ENCODE results near the gene DCTN5.

The DCTN5 gene

DNA sequence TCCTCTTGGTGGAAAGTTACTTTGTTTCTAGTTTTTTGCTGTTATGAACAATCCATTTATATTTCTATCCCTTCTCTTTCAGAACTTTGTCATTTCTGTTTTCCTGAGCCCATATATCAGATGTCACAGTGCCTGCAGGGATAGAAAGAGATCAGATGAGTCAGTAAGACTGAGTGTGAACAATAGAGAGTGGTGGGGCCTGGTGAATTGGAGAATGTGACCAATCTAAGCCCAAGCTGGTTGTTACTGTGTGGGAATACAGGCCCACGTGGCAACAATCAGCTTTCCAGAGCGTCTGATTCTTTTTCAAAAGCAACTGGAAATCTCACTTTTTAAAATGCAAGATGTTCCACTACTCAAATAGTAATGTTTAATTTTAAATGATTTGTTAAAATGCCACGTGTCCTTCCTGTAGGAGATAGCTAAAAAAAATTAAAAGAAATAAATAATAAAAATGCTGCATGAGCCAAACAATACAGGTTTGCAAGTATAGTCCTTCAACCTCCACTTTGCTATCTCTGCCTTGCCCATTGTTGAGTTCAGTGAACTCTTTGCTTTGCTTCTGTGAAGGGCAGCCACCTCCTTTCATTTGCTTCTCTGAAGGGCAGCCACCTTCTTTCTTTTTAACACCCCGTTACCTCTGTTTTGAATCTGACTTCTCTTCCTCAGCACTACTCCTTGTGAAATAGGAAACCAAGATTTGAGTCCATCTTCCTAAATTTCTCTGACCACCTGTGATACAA is 9.6 kb downstream of the DCTN5 start:
- Histone ChIP-seq H3K4me1 (ENCODE audit: low read depth, poor library complexity, severe bottlenecking) (peaks cover 9% of the 10 kb centered on the region), H3K36me3 (ENCODE audit: insufficient read depth) (0 out of 2 replicates have a peak, but pooled peaks cover 8% of the 10 kb centered on the region), H3K27ac (no peak overlapping the region), H3K9ac (no peak overlapping the region), H4K20me1 (ENCODE audit: insufficient read depth) (no peaks in the 10 kb centered on the region), H3K79me2 (ENCODE audit: insufficient read depth, low read depth) (peaks cover 33% of the 10 kb centered on the region), H3K27me3 (ENCODE audit: insufficient read depth, low read depth) (no peaks in the 10 kb centered on the region), H3K4me2 (no peak overlapping the region), H3K4me3 (IDR thresholded peaks at IDR 0.05; ENCODE audit: insufficient read depth, low read depth, low read length) (no peak overlapping the region), H2AFZ (ENCODE audit: low read depth) (no peak overlapping the region)
- TF ChIP-seq, protein P1, sequence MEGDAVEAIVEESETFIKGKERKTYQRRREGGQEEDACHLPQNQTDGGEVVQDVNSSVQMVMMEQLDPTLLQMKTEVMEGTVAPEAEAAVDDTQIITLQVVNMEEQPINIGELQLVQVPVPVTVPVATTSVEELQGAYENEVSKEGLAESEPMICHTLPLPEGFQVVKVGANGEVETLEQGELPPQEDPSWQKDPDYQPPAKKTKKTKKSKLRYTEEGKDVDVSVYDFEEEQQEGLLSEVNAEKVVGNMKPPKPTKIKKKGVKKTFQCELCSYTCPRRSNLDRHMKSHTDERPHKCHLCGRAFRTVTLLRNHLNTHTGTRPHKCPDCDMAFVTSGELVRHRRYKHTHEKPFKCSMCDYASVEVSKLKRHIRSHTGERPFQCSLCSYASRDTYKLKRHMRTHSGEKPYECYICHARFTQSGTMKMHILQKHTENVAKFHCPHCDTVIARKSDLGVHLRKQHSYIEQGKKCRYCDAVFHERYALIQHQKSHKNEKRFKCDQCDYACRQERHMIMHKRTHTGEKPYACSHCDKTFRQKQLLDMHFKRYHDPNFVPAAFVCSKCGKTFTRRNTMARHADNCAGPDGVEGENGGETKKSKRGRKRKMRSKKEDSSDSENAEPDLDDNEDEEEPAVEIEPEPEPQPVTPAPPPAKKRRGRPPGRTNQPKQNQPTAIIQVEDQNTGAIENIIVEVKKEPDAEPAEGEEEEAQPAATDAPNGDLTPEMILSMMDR (conservative IDR thresholded peaks at IDR 0.05; ENCODE audit: low read depth, low read length): no peak

DNA sequence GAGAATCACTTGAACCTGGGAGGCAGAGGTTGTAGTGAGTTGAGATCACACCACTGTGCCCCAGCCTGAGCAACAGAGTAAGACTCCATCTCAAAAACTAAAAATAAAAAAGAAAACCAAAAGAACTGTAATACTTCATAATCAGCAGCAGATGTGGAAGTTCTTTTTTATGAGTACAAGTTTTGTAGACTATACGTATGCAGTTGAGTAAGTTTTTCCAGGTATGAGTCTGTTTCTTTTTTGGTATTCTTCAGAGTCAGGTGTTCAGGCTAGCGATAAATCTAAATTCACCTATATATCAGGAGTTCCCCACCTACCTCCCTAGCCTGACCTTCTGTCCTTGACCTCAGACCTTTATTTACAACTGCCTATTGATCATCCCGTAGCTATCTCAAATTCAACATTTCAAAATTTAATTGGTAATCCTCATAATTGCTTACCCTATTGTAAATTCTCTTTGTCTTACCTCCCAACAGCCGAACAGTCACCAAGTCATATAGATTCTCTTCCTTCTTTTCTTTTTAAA is 10.7 kb downstream of the DCTN5 start:
- Histone ChIP-seq H3K4me1 (ENCODE audit: low read depth, poor library complexity, severe bottlenecking) (peaks cover 9% of the 10 kb centered on the region), H3K27ac (no peak overlapping the region), H3K4me3 (IDR thresholded peaks at IDR 0.05; ENCODE audit: insufficient read depth, low read depth, low read length) (no peak overlapping the region), H3K9ac (no peak overlapping the region), H3K79me2 (ENCODE audit: insufficient read depth, low read depth) (peaks cover 23% of the 10 kb centered on the region), H2AFZ (ENCODE audit: low read depth) (no peak overlapping the region), H3K27me3 (ENCODE audit: insufficient read depth, low read depth) (no peaks in the 10 kb centered on the region), H3K36me3 (ENCODE audit: insufficient read depth) (0 out of 2 replicates have a peak, but pooled peaks cover 8% of the 10 kb centered on the region), H4K20me1 (ENCODE audit: insufficient read depth) (no peaks in the 10 kb centered on the region), H3K4me2 (no peak overlapping the region)
- TF ChIP-seq, protein P1 (conservative IDR thresholded peaks at IDR 0.05; ENCODE audit: low read depth, low read length): no peak

GRCh38 chr16:23663918-23664317 is 22.7 kb downstream of the DCTN5 start:
- Histone ChIP-seq H4K20me1 (ENCODE audit: insufficient read depth) (no peaks in the 10 kb centered on the region), H3K36me3 (ENCODE audit: insufficient read depth) (peaks cover 7% of the 10 kb centered on the region; the same call in 1 of the 2 replicates), H3K4me1 (ENCODE audit: low read depth, poor library complexity, severe bottlenecking) (no peaks in the 10 kb centered on the region), H3K4me3 (IDR thresholded peaks at IDR 0.05; ENCODE audit: insufficient read depth, low read depth, low read length) (no peak overlapping the region), H2AFZ (ENCODE audit: low read depth) (no peak overlapping the region), H3K4me2 (no peak overlapping the region), H3K27ac (no peak overlapping the region), H3K9ac (no peak overlapping the region), H3K79me2 (ENCODE audit: insufficient read depth, low read depth) (no peaks in the 10 kb centered on the region), H3K27me3 (ENCODE audit: insufficient read depth, low read depth) (no peaks in the 10 kb centered on the region)
- TF ChIP-seq, protein P1 (conservative IDR thresholded peaks at IDR 0.05; ENCODE audit: low read depth, low read length): no peak

DNA sequence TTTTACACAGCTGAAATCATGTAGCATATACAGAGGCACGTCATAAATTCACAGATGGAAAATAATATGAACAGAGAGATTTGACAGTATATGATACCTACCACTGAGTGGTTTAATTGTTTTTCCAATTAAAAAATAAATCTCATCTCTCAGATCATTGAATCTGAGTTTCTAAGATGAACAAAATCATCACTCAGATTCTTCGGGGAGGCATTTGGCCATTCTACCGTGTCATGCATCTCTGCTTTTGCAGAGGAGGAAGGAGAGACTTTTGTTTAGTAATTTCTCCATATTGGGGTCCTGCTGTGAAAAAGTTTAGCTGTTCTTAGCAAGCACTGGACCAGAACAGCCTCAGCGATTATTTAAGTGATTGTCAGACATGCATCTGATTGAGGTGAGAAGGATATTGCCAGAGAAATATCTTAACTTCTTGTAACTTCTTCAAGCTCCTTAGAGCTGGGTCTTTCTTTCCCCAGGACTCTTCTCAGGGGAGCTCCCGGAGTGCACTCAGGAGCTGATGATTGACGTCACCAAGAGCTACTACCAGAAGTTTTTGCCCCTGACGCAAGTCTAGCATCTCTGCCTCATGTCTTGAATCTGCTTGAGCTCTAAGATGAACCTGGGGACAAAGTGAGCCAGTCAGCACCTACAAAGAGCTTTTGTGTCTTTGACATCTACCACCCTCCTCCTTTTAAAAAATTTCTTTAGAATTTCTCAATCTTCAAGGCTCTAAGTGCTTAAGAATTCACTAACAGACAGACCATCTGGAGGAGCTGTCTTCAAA is 25.5 kb downstream of the DCTN5 start:
- Histone ChIP-seq H3K79me2 (ENCODE audit: insufficient read depth, low read depth) (no peaks in the 10 kb centered on the region), H3K9ac (no peak overlapping the region), H2AFZ (ENCODE audit: low read depth) (no peak overlapping the region), H4K20me1 (ENCODE audit: insufficient read depth) (no peaks in the 10 kb centered on the region), H3K27ac (no peak overlapping the region), H3K36me3 (ENCODE audit: insufficient read depth) (no peaks in the 10 kb centered on the region), H3K4me3 (IDR thresholded peaks at IDR 0.05; ENCODE audit: insufficient read depth, low read depth, low read length) (no peak overlapping the region), H3K27me3 (ENCODE audit: insufficient read depth, low read depth) (no peaks in the 10 kb centered on the region), H3K4me2 (no peak overlapping the region), H3K4me1 (ENCODE audit: low read depth, poor library complexity, severe bottlenecking) (no peaks in the 10 kb centered on the region)
- TF ChIP-seq, protein P1 (conservative IDR thresholded peaks at IDR 0.05; ENCODE audit: low read depth, low read length): no peak

Measured in KMS-11 (cell line).